Vagina (tissue), 2 donors: ENCODE data around the gene RBPJL. TPM values are rescaled to one million over a fixed set of nuclear protein-coding genes. Genes with fewer than 3 reads are reported as not detected.

Experiments used
- DNase-seq, 2 donors: peaks; one replicate each; pipeline ENCODE4 v3.0.0-alpha.2; 2017; ENCODE audit errors: extremely low spot score in 2 of 2
- H3K27ac ChIP-seq: fragments of 200-600 bp; sonication (generic); one replicate; pipeline ENCODE4 v1.5.1; 2019
- H3K27me3 ChIP-seq: fragments of 200-600 bp; sonication (generic); one replicate; pipeline ENCODE4 v1.5.1; 2019
- H3K36me3 ChIP-seq, 2 donors: fragments of 200-600 bp; sonication (generic); one replicate each; pipeline ENCODE4 v1.5.1; 2017 to 2019
- H3K4me1 ChIP-seq: fragments of 200-600 bp; sonication (generic); one replicate; pipeline ENCODE4 v1.5.1; 2019
- H3K4me3 ChIP-seq, 2 donors: fragments of 200-600 bp; sonication (generic); 1 replicate in 1 of 2; 2 replicates in 1 of 2; pipeline ENCODE4 v1.5.1; 2016 to 2019
- H3K9me3 ChIP-seq: fragments of 200-600 bp; sonication (generic); one replicate; pipeline ENCODE4 v1.5.1; 2019
- POLR2A ChIP-seq, 2 donors: fragments of 450-650 bp; IDR thresholded peaks; one replicate each; pipeline ENCODE4 v1.6.1; 2017; ENCODE audit warnings: antibody characterized with exemption in 2 of 2, mild to moderate bottlenecking in 2 of 2, moderate library complexity in 2 of 2
- POLR2AphosphoS5 ChIP-seq, 2 donors: sonication (generic); formaldehyde crosslinking; IDR thresholded peaks; one replicate each; pipeline ENCODE4 v1.9.0; 2017; ENCODE audit warnings: antibody characterized with exemption in 2 of 2, mild to moderate bottlenecking in 2 of 2, low read depth in 1 of 2; ENCODE audit not compliant: insufficient read depth in 1 of 2
- intact Hi-C: fragments of 100-400 bp; cut with DNase I; formaldehyde crosslinking; loops from one replicate; pipeline ENCODE4 v1.15.1; 2023
- total RNA-seq: library from RNA; depleted of rRNA; stranded (reverse); fragments of >200 nt; gene quantifications from one replicate; pipeline ENCODE4 v1.2.3, GENCODE V29; 2016
- TF ChIP-seq, protein P1 (sequence below), 3 experiments: fragments of 450-650 bp in 2 of 3; fragments of 200-600 bp in 1 of 3; sonication (generic) in 1 of 3; IDR thresholded peaks; one replicate each; pipeline ENCODE4 v1.5.1; 2017 to 2019; ENCODE audit warnings: antibody characterized with exemption in 3 of 3, mild to moderate bottlenecking in 2 of 3, moderate library complexity in 2 of 3

The RBPJL gene
- total RNA-seq, 1 donor from 2014 or later: not detected

DNA sequence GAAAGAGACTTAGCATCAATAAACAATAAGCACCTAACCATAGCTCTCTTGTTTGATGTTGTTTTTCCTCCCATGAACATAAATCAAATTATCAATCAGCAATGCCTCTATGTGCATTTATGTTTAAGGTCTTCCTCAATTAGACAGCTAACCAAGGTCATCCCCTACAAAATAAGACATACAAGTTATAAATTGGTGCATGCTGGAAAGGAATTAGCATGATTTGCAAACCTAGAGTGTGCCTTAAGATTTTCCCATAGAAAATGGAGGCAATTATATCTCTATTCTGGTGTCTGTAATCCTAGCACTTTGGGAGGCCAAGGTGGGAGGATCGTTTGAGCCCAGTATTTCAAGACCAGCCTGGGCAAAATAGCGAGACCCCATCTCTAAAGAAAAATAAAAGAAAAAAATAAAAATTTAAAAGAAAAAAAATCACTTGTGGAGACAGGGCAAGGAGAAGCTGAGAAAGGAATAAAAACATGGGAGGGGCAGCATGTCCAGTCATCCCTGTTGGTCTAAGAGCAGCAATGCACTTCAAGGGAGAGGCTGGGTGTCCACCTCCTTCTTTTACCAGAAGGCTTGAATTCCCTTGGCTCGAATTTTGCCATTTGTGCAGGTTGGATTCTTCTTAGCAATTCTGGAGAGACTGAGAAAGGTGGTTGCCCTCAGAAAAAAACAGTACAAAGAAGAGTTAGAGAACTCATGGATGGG, 42.9 kb upstream of the RBPJL start:
- intact Hi-C loops: no loop called here
- Histone ChIP-seq H3K27me3 (no peaks in the 10 kb centered on the region), H3K4me3 (no peak overlapping the region), H3K9me3 (no peaks in the 10 kb centered on the region), H3K4me1 (no peaks in the 10 kb centered on the region), H3K36me3 (no peaks in the 10 kb centered on the region), H3K27ac (no peak overlapping the region)
- TF ChIP-seq, protein P1, sequence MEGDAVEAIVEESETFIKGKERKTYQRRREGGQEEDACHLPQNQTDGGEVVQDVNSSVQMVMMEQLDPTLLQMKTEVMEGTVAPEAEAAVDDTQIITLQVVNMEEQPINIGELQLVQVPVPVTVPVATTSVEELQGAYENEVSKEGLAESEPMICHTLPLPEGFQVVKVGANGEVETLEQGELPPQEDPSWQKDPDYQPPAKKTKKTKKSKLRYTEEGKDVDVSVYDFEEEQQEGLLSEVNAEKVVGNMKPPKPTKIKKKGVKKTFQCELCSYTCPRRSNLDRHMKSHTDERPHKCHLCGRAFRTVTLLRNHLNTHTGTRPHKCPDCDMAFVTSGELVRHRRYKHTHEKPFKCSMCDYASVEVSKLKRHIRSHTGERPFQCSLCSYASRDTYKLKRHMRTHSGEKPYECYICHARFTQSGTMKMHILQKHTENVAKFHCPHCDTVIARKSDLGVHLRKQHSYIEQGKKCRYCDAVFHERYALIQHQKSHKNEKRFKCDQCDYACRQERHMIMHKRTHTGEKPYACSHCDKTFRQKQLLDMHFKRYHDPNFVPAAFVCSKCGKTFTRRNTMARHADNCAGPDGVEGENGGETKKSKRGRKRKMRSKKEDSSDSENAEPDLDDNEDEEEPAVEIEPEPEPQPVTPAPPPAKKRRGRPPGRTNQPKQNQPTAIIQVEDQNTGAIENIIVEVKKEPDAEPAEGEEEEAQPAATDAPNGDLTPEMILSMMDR (IDR thresholded peaks at IDR 0.05): no peak
- TF ChIP-seq POLR2AphosphoS5 (IDR thresholded peaks at IDR 0.05; ENCODE audit: insufficient read depth in 1 of 2, low read depth in 1 of 2): no peak
- TF ChIP-seq POLR2A (IDR thresholded peaks at IDR 0.05): no peak
- DNase-seq: peak in 1 of 2 donors; percentile 49

DNA sequence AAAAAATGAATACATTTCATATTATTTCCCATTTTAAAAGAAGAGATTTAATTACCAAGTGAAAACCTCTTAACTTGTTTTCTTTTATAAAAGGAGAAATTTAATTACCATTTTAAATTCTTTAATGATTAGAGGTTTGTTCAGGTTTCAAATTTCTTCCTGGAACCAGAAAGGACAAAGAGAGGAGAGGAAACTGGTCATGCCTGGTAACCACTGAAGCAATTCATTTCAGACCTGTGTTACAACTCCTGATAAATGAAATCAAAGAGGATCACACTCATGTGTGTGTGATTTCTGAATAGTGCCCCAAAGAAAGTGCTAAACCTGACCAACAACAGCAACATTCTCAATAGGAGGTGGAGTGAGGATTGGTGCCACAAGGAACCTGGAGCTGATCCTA, 39.7 kb upstream of the RBPJL start:
- Histone ChIP-seq H3K27me3 (no peaks in the 10 kb centered on the region), H3K4me3 (no peak overlapping the region), H3K36me3 (no peaks in the 10 kb centered on the region), H3K4me1 (no peaks in the 10 kb centered on the region), H3K9me3 (no peaks in the 10 kb centered on the region), H3K27ac (no peak overlapping the region)
- no peak for DNase-seq
- intact Hi-C loops: no loop called here
- TF ChIP-seq POLR2AphosphoS5 (IDR thresholded peaks at IDR 0.05; ENCODE audit: insufficient read depth in 1 of 2, low read depth in 1 of 2) (no peak), POLR2A (IDR thresholded peaks at IDR 0.05) (no peak)
- TF ChIP-seq, protein P1 (IDR thresholded peaks at IDR 0.05): no peak

DNA sequence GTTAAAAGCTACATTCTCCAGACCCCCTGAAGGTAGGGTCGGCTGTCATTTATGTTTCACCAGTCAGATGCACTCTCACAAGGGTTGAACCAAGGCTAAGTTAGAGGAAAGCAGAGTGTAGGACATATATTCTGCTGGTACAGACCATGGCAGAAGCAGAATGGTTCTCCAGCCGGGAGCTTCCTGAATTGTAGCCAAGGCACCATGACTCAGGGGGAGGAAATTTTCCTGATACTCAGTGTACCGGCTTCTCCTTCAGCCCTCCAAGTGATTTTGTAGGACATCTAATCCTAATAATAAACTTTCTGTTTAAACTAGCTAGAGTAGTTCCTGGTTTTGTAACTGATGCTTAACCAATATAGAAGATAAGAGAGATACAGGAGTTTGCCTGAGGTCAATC, 38.1 kb upstream of the RBPJL start:
- H3K27ac ChIP-seq: no peak overlapping the region
- DNase-seq: peak; percentile 12 to 37
- intact Hi-C loops: no loop called here

DNA sequence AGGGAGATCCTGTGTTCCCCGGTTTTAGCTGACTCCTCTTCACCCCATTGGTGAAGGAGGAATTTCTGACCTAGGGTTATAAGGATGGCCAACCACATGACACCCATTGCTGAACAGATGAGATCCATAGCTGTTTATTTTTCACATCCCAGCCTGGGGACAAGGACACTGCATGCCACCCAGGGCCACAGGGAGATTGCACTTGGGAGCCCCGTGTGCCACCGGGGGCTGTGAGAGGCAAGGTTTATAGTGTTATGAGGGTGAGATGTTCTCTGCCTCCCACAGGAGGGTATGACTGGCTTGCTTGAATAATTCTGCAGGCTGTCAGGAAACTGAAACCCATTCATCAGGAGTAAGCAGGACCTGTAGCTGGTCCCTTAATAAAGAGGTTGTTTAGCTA, 37.6 kb upstream of the RBPJL start:
- no peak for TF ChIP-seq POLR2AphosphoS5 (IDR thresholded peaks at IDR 0.05; ENCODE audit: insufficient read depth in 1 of 2, low read depth in 1 of 2)
- no peak for TF ChIP-seq POLR2A (IDR thresholded peaks at IDR 0.05)
- TF ChIP-seq, protein P1 (IDR thresholded peaks at IDR 0.05): no peak
- H3K36me3 ChIP-seq: no peaks in the 10 kb centered on the region
- no peaks in the 10 kb centered on the region for H3K4me1 ChIP-seq
- peak; percentile 29 to 34 for DNase-seq
- H3K27ac ChIP-seq: no peak overlapping the region
- no peaks in the 10 kb centered on the region for H3K27me3 ChIP-seq
- intact Hi-C loops: no loop called here
- H3K9me3 ChIP-seq: no peaks in the 10 kb centered on the region
- H3K4me3 ChIP-seq: no peak overlapping the region

More for the DNA sequence above, 38.1 kb upstream of the RBPJL start:
- TF ChIP-seq POLR2AphosphoS5 (IDR thresholded peaks at IDR 0.05; ENCODE audit: insufficient read depth in 1 of 2, low read depth in 1 of 2): no peak
- no peak for TF ChIP-seq POLR2A (IDR thresholded peaks at IDR 0.05)
- TF ChIP-seq, protein P1 (IDR thresholded peaks at IDR 0.05): no peak
- Histone ChIP-seq H3K4me3 (no peak overlapping the region), H3K27me3 (no peaks in the 10 kb centered on the region), H3K4me1 (no peaks in the 10 kb centered on the region), H3K36me3 (no peaks in the 10 kb centered on the region), H3K9me3 (no peaks in the 10 kb centered on the region)

DNA sequence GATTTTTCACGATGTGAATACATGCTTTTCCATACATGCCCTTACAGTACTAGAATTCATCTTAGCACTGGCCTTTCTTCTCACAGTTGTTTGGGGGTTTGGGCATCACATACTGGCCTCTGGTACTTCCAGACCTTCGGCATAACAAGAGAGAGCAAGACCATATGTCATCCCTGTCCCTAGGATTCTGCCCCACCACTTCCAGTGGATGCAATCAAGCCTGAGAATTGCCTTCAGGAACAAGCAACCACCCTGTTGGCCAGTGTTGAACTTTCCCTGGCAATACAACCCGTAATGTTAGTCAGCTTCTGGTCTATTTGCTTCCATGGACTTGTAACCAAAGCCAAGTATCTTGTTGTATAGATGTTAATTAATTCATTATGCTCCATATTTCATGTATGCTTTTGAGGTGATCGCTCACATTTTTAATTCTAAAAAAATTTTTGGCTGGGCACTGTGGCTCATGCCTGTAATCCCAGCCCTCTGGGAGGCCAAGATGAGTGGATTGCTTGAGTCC, 36.8 kb upstream of the RBPJL start:
- H3K27me3 ChIP-seq: no peaks in the 10 kb centered on the region
- intact Hi-C loops: no loop called here
- H3K9me3 ChIP-seq: no peaks in the 10 kb centered on the region
- DNase-seq: peak; percentile 28 to 56
- H3K4me1 ChIP-seq: no peaks in the 10 kb centered on the region
- no peak for TF ChIP-seq POLR2A (IDR thresholded peaks at IDR 0.05)
- no peak for TF ChIP-seq POLR2AphosphoS5 (IDR thresholded peaks at IDR 0.05; ENCODE audit: insufficient read depth in 1 of 2, low read depth in 1 of 2)
- TF ChIP-seq, protein P1 (IDR thresholded peaks at IDR 0.05): no peak
- no peak overlapping the region for H3K27ac ChIP-seq
- H3K36me3 ChIP-seq: no peaks in the 10 kb centered on the region
- no peak overlapping the region for H3K4me3 ChIP-seq
